ENCODE measurements around the gene GALNT4. TPM values are rescaled to one million over a fixed set of nuclear protein-coding genes. Genes with fewer than 3 reads are reported as not detected.

Gene GALNT4
- total RNA-seq, 1 experiment from 2014 or later: 2.8 TPM

DNA sequence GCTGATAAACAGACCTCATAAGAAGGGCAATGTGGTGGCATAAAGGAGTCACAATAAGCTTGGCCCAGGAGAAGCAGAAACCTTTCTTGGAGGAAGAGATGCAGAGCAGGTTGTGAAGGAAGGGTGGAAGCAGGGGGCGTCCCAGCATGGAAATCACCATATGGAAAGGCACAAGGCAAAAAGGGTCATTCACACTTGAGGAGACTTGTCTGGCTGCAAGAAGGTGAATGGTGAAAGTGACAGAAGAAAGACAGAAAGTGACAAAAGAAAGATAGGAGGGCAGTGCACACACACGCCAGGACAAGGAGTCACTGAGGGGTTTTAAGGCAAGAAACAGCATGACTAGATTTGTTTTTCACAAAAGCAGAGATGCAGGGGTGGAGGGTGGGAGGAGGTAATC is 38.3 kb downstream of the GALNT4 start:
- H3K27ac ChIP-seq (ENCODE audit: low read depth, low read length): no peak overlapping the region
- RAD21 ChIA-PET (ENCODE audit: low non-redundant PET in 1 of 2, low total read pairs in 2 of 2, uncharacterized antibody in 2 of 2, unreplicated experiment in 2 of 2): no interaction called here
- H3K9me2 ChIP-seq (ENCODE audit: insufficient read depth): no peaks in the 10 kb centered on the region
- no peak overlapping the region for H3K9ac ChIP-seq (ENCODE audit: low read length)
- CTCF ChIA-PET: no interaction called here
- intact Hi-C loops (cut with micrococcal nuclease): no loop called here
- ATAC-seq: no peak
- H3K79me2 ChIP-seq (ENCODE audit: insufficient read depth, low read length): no peaks in the 10 kb centered on the region
- BruUV-seq (replicated peaks): no TSS peak
- no peaks in the 10 kb centered on the region for H3K9me3 ChIP-seq (ENCODE audit: control insufficient read depth in 1 of 2, insufficient read depth in 1 of 2, low read depth in 1 of 2, low read length in 2 of 2)
- H3K4me1 ChIP-seq (ENCODE audit: control insufficient read depth in 1 of 2, insufficient read depth in 2 of 2, low read length in 2 of 2): no peaks in the 10 kb centered on the region
- H2AFZ ChIP-seq (ENCODE audit: low read depth, low read length, poor library complexity, severe bottlenecking): no peak overlapping the region
- no peaks in the 10 kb centered on the region for H3K36me3 ChIP-seq (ENCODE audit: control insufficient read depth in 1 of 2, insufficient read depth in 2 of 2, low read length in 2 of 2)
- no peaks in the 10 kb centered on the region for H3K27me3 ChIP-seq (ENCODE audit: insufficient read depth, low read length)
- no peaks in the 10 kb centered on the region for H4K20me1 ChIP-seq (ENCODE audit: insufficient read depth)
- POLR2A ChIA-PET: no interaction called here
- DNase-seq (ENCODE audit: low read depth, low spot score): no peak
- no peak overlapping the region for H3K4me2 ChIP-seq (ENCODE audit: low read length)
- H3K4me3 ChIP-seq (replicated peaks in 1 of 2; ENCODE audit: low read depth in 1 of 2, low read length in 2 of 2): no peak overlapping the region
- TF ChIP-seq POLR2A (IDR thresholded peaks at IDR 0.05; ENCODE audit: borderline replicate concordance, extremely low read depth, insufficient read depth, insufficient read length): no peak
- no peak for TF ChIP-seq ELF1 (IDR thresholded peaks at IDR 0.05; ENCODE audit: borderline replicate concordance, low read depth)
- TF ChIP-seq, protein P1, sequence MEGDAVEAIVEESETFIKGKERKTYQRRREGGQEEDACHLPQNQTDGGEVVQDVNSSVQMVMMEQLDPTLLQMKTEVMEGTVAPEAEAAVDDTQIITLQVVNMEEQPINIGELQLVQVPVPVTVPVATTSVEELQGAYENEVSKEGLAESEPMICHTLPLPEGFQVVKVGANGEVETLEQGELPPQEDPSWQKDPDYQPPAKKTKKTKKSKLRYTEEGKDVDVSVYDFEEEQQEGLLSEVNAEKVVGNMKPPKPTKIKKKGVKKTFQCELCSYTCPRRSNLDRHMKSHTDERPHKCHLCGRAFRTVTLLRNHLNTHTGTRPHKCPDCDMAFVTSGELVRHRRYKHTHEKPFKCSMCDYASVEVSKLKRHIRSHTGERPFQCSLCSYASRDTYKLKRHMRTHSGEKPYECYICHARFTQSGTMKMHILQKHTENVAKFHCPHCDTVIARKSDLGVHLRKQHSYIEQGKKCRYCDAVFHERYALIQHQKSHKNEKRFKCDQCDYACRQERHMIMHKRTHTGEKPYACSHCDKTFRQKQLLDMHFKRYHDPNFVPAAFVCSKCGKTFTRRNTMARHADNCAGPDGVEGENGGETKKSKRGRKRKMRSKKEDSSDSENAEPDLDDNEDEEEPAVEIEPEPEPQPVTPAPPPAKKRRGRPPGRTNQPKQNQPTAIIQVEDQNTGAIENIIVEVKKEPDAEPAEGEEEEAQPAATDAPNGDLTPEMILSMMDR (IDR thresholded peaks at IDR 0.05 in 2 of 3, conservative IDR thresholded peaks at IDR 0.05 in 1 of 3; ENCODE audit: borderline replicate concordance in 1 of 3, insufficient read depth in 1 of 3, low read depth in 2 of 3, low read length in 2 of 3): no peak
- no peak for TF ChIP-seq JUND (IDR thresholded peaks at IDR 0.05)

DNA sequence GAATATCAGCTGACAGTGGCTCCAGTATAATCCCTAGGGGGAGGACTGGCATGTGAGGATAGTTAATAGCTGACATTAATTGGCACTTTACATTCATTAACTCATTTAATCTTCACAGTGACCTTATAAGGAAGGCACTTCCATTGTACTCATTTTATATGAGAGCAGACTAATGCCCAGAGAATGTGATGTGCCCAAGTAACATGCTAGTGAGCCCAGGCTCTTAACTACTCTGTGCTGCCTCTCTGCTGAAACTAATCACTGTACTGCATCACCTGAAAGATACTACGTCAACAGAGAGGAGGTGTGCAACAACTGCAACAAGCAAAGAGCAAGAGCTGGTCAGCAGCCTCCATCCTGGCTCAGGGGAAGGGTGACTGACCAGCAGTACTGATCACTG is 40.1 kb downstream of the GALNT4 start:
- H3K9me2 ChIP-seq (ENCODE audit: insufficient read depth): no peaks in the 10 kb centered on the region
- no peaks in the 10 kb centered on the region for H3K9me3 ChIP-seq (ENCODE audit: control insufficient read depth in 1 of 2, insufficient read depth in 1 of 2, low read depth in 1 of 2, low read length in 2 of 2)
- no peak overlapping the region for H2AFZ ChIP-seq (ENCODE audit: low read depth, low read length, poor library complexity, severe bottlenecking)
- CTCF ChIA-PET: no interaction called here
- RAD21 ChIA-PET (ENCODE audit: low non-redundant PET in 1 of 2, low total read pairs in 2 of 2, uncharacterized antibody in 2 of 2, unreplicated experiment in 2 of 2): no interaction called here
- no peaks in the 10 kb centered on the region for H4K20me1 ChIP-seq (ENCODE audit: insufficient read depth)
- no peak overlapping the region for H3K9ac ChIP-seq (ENCODE audit: low read length)
- no peak for DNase-seq (ENCODE audit: low read depth, low spot score)
- no peak overlapping the region for H3K27ac ChIP-seq (ENCODE audit: low read depth, low read length)
- H3K27me3 ChIP-seq (ENCODE audit: insufficient read depth, low read length): no peaks in the 10 kb centered on the region
- no peaks in the 10 kb centered on the region for H3K79me2 ChIP-seq (ENCODE audit: insufficient read depth, low read length)
- no peak overlapping the region for H3K4me3 ChIP-seq (replicated peaks in 1 of 2; ENCODE audit: low read depth in 1 of 2, low read length in 2 of 2)
- no peaks in the 10 kb centered on the region for H3K36me3 ChIP-seq (ENCODE audit: control insufficient read depth in 1 of 2, insufficient read depth in 2 of 2, low read length in 2 of 2)
- TF ChIP-seq JUND (IDR thresholded peaks at IDR 0.05) (no peak), FOSL1 (IDR thresholded peaks at IDR 0.05; ENCODE audit: low read depth) (no peak), ELF1 (IDR thresholded peaks at IDR 0.05; ENCODE audit: borderline replicate concordance, low read depth) (no peak), POLR2AphosphoS5 (IDR thresholded peaks at IDR 0.05; ENCODE audit: low read depth, low read length) (no peak), POLR2A (IDR thresholded peaks at IDR 0.05; ENCODE audit: borderline replicate concordance, extremely low read depth, insufficient read depth, insufficient read length) (no peak), CBX3 (IDR thresholded peaks at IDR 0.05; ENCODE audit: low read depth) (no peak), EZH2phosphoT487 (IDR thresholded peaks at IDR 0.05; ENCODE audit: borderline replicate concordance) (no peak), CEBPB (IDR thresholded peaks at IDR 0.05; ENCODE audit: low read depth) (no peak), MAX (IDR thresholded peaks at IDR 0.05) (no peak), SIN3A (IDR thresholded peaks at IDR 0.05; ENCODE audit: low read depth) (no peak), ZBTB33 (IDR thresholded peaks at IDR 0.05; ENCODE audit: extremely low read depth, insufficient replicate concordance, low read length) (no peak), TCF7L2 (IDR thresholded peaks at IDR 0.05; ENCODE audit: borderline replicate concordance, extremely low read depth, insufficient read depth, insufficient read length) (no peak), SP1 (IDR thresholded peaks at IDR 0.05; ENCODE audit: low read depth) (no peak)
- TF ChIP-seq, protein P1 (IDR thresholded peaks at IDR 0.05 in 2 of 3, conservative IDR thresholded peaks at IDR 0.05 in 1 of 3; ENCODE audit: borderline replicate concordance in 1 of 3, insufficient read depth in 1 of 3, low read depth in 2 of 3, low read length in 2 of 3): no peak
- intact Hi-C loops (cut with micrococcal nuclease): no loop called here
- POLR2A ChIA-PET: no interaction called here
- BruUV-seq (replicated peaks): no TSS peak
- no peaks in the 10 kb centered on the region; a peak in 1 of 4 replicates for H3K4me1 ChIP-seq (ENCODE audit: control insufficient read depth in 1 of 2, insufficient read depth in 2 of 2, low read length in 2 of 2)
- no peak for ATAC-seq
- no peak overlapping the region for H3K4me2 ChIP-seq (ENCODE audit: low read length)
